Kidney epithelial cell (primary cell): ENCODE measurements around the gene NFIC. TPM values are rescaled to one million over a fixed set of nuclear protein-coding genes. Genes with fewer than 3 reads are reported as not detected.

Experiments used
- DNase-seq: peaks from one replicate; pipeline ENCODE4 v3.0.0-alpha.2; 2010; ENCODE audit warnings: low read depth
- H3K27me3 ChIP-seq: 2 replicates; pipeline ENCODE4 v1.6.0; 2011; ENCODE audit warnings: low read length; ENCODE audit not compliant: control insufficient read depth, insufficient read depth
- H3K36me3 ChIP-seq: 2 replicates; pipeline ENCODE4 v1.5.1; 2011; ENCODE audit warnings: low read length; ENCODE audit not compliant: control insufficient read depth, insufficient read depth
- H3K4me3 ChIP-seq: 2 replicates; pipeline ENCODE4 v1.5.1; 2011; ENCODE audit warnings: low read depth, mild to moderate bottlenecking, control low read depth, low read length
- CTCF ChIP-seq: IDR thresholded peaks from 2 replicates; pipeline ENCODE4 v1.5.1; 2011; ENCODE audit warnings: mild to moderate bottlenecking, moderate library complexity, low read length, control low read depth, inconsistent platforms; ENCODE audit not compliant: insufficient read depth, poor library complexity, severe bottlenecking
- total RNA-seq: library from RNA; depleted of rRNA; stranded (reverse); fragments of >200 nt; gene quantifications from 2 replicates; pipeline ENCODE4 v1.2.3, GENCODE V29; 2015

Gene NFIC
- total RNA-seq, 1 donor from 2014 or later = 18.0 TPM

GRCh38 chr19:3364501-3364858 is 1.9 kb upstream of the NFIC start:
- Histone ChIP-seq H3K27me3 (no peaks in the 10 kb centered on the region), H3K4me3 (no peak overlapping the region), H3K36me3 (no peaks in the 10 kb centered on the region)
- TF ChIP-seq CTCF = no peak
- no peak for DNase-seq

GRCh38 chr19:3365093-3365835 is 1.1 kb upstream of the NFIC start:
- DNase-seq = no peak
- Histone ChIP-seq H3K27me3 (no peaks in the 10 kb centered on the region), H3K36me3 (no peaks in the 10 kb centered on the region), H3K4me3 (peak overlapping the region; percentile 90)
- TF ChIP-seq CTCF = no peak

- TF ChIP-seq CTCF = no peak
- no peaks in the 10 kb centered on the region for H3K36me3 ChIP-seq
- DNase-seq = no peak
- H3K4me3 ChIP-seq = peak overlapping the region; percentile 90
- H3K27me3 ChIP-seq = no peaks in the 10 kb centered on the region
Observed at GRCh38 chr19:3366753-3367627, 607 bp downstream of the NFIC start.

- no peaks in the 10 kb centered on the region for H3K27me3 ChIP-seq
- TF ChIP-seq CTCF = no peak
- no peaks in the 10 kb centered on the region for H3K36me3 ChIP-seq
- peak overlapping the region; percentile 90 for H3K4me3 ChIP-seq
- DNase-seq = no peak
Observed at GRCh38 chr19:3367628-3368440, 1.5 kb downstream of the NFIC start.

- Histone ChIP-seq H3K36me3 (no peaks in the 10 kb centered on the region), H3K4me3 (no peak overlapping the region), H3K27me3 (no peaks in the 10 kb centered on the region)
- DNase-seq = no peak
- no peak for TF ChIP-seq CTCF
Observed at GRCh38 chr19:3368441-3368795, 2.0 kb downstream of the NFIC start.
